OCI-LY7 (cell line): ENCODE data around the gene ZNF385D.

ENCODE experiments used
- EZH2phosphoT487 ChIP-seq: fragments of 200-600 bp; sonication (generic); IDR thresholded peaks from 2 replicates; pipeline ENCODE4 v1.6.1; 2018; ENCODE audit warnings: low read depth, borderline replicate concordance, mild to moderate bottlenecking, mixed run types, antibody characterized with exemption, low read length, moderate library complexity, mixed read lengths
- TF ChIP-seq, protein P1 (sequence below): fragments of 200-600 bp; sonication (generic); conservative IDR thresholded peaks from 2 replicates; pipeline ENCODE4 v1.5.1; 2014; ENCODE audit warnings: mild to moderate bottlenecking, antibody characterized with exemption, low read length, moderate library complexity, mixed read lengths

DNA sequence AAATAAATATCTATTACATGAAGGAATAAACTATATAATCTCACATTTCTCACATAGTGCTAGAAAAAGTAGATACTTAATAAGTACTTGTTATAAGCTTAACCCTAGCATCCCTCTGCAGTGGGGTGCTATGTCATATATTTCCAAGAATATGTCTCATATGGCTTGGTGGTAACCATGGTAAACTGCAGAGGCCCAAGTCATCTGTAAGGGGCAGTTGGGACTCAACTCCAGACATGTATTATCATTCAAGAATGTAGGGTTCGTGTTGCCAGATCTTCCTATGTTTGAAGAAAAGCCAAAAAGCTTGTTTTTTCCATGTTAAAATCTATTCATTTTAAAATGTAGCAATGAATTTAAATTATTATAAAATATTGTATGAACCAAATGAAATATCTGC, 46.2 kb downstream of the ZNF385D start:
- TF ChIP-seq, protein P1, sequence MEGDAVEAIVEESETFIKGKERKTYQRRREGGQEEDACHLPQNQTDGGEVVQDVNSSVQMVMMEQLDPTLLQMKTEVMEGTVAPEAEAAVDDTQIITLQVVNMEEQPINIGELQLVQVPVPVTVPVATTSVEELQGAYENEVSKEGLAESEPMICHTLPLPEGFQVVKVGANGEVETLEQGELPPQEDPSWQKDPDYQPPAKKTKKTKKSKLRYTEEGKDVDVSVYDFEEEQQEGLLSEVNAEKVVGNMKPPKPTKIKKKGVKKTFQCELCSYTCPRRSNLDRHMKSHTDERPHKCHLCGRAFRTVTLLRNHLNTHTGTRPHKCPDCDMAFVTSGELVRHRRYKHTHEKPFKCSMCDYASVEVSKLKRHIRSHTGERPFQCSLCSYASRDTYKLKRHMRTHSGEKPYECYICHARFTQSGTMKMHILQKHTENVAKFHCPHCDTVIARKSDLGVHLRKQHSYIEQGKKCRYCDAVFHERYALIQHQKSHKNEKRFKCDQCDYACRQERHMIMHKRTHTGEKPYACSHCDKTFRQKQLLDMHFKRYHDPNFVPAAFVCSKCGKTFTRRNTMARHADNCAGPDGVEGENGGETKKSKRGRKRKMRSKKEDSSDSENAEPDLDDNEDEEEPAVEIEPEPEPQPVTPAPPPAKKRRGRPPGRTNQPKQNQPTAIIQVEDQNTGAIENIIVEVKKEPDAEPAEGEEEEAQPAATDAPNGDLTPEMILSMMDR = no peak
- TF ChIP-seq EZH2phosphoT487 = no peak
